Embryonic facial prominence (tissue), 1 donor: ENCODE measurements around the gene LILRB5.
"Not testable (repeated sequence)": the region's sequence is repeated elsewhere in the genome, so short reads cannot be mapped to it uniquely, and the experiment has no call there.

Source experiments
- DNase-seq: peaks from one replicate; pipeline ENCODE4 v3.0.0-alpha.2; 2016; ENCODE audit errors: extremely low spot score

Gene LILRB5

GRCh38 chr19:54277111-54277615 is 20.1 kb upstream of the LILRB5 start:
- DNase-seq: not testable (repeated sequence)

DNA sequence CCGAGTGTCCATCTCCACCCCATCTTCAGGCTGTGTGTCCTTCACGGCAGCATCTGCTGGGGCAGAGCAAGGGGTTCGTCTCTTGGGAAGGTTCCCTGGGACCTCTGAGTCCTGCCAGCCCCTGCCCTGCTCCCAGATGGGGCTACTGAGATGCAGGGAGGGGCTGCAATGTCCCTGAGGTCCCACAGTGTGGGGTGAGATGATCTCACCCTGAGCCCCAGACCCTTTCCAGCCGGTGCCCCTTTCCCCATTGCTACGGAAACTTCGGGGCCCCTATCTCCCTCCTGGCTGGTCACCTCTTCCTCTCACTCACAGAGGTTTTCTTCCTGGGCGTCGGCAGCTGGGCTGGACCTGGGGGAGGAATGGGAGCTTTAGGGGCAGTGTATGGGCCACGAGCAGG is 18.9 kb upstream of the LILRB5 start:
- no peak for DNase-seq

- DNase-seq: not testable (repeated sequence)
Measured at GRCh38 chr19:54274516-54274915, 17.4 kb upstream of the LILRB5 start.

GRCh38 chr19:54273821-54274220 is 16.7 kb upstream of the LILRB5 start:
- DNase-seq: no peak

- not testable (repeated sequence) for DNase-seq
Measured at GRCh38 chr19:54272181-54272580, 15.1 kb upstream of the LILRB5 start.

GRCh38 chr19:54271587-54271986 is 14.5 kb upstream of the LILRB5 start:
- DNase-seq: not testable (repeated sequence)

GRCh38 chr19:54271106-54271505 is 14.0 kb upstream of the LILRB5 start:
- DNase-seq: no peak

DNA sequence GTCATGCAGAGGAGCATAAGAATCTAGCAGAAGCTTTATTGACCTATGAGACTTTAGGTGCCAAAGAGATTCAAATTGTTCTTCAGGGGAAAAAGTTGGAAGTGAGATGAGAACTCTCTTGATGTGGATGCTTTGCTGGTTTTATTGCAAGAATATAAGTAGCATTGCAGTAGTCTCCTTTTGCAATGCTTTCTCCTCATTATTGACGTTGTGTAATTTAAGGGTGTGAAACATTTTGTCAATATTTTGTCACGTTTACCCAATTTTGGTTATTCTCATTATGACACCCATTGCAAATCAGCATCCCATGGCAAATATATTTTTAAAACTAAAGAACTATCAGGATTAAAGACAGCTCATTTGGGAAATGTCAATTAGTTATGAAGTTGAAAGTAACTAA is 11.9 kb upstream of the LILRB5 start:
- no peak for DNase-seq

DNA sequence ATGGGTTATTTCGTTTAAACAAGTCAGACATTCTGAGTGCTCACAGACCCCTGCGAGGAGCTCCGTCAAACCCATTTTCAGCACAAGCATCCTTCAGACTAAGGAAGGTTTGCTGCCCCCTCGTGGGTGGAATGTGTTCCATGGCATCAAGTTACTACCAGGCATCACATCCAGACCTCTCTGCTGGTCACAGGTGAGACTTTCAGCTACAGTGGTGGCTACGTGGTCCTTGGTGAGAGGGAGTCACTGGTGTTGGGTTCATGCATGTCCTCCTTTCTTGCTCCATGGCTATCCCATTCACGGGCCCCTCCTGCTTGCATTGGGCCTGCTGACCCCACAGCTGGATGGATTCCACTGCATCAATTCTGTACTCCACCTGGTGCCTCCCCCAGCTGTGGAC is 9.1 kb upstream of the LILRB5 start:
- no peak for DNase-seq

GRCh38 chr19:54262470-54262869 is 5.4 kb upstream of the LILRB5 start:
- DNase-seq: no peak

GRCh38 chr19:54262066-54262465 is 5.0 kb upstream of the LILRB5 start:
- DNase-seq: no peak

DNA sequence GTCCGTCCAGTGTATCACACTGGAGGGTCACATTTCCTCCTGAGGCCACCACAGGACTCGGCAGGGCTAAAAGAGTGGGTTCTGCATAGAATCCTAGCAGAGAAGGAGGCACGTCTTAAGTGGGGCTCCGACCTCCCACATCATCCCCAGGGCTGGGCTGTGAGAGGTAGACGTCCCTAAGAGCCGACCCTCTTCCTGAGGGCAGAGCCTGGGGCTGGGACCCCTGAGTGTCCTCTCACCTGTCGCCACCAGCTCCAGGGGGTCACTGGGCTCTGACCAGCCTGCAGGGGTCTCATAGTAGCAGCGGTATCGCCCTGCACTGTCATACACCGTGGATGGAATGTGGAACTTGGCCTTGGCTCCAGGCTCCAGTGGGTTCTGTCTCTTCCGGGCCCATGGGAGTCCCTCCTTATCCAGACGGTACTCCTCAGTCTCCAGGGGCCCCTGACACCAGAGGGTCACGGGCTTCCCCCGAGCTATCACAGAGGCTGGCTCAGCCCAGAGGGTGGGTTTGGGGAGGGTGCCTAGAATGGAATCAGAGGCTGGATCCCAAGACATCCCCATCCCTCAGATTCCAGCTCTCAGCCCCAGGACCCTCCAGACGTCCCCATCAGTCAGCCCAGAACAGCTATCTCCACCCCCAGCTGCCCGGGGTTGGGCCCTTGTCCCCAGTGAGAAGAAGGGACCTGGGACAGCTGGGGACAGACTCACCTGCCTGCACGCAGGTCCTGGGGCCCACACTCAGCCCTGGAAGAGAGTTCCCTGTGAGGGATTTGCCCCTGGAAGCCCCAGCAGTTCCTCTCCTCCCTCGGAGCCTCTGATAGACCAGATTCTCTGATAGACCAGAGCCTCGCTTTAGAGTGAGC is 590 bp downstream of the LILRB5 start:
- DNase-seq: no peak

- DNase-seq: no peak
Measured at GRCh38 chr19:54255105-54255775, 1.8 kb downstream of the LILRB5 start.

GRCh38 chr19:54254195-54254906 is 2.7 kb downstream of the LILRB5 start:
- no peak for DNase-seq

- DNase-seq: no peak
Measured at GRCh38 chr19:54253331-54254194, 3.5 kb downstream of the LILRB5 start.

- DNase-seq: no peak
Measured at GRCh38 chr19:54252845-54253244, 4.2 kb downstream of the LILRB5 start.

- no peak for DNase-seq
Measured at GRCh38 chr19:54252243-54252642, 4.8 kb downstream of the LILRB5 start.

DNA sequence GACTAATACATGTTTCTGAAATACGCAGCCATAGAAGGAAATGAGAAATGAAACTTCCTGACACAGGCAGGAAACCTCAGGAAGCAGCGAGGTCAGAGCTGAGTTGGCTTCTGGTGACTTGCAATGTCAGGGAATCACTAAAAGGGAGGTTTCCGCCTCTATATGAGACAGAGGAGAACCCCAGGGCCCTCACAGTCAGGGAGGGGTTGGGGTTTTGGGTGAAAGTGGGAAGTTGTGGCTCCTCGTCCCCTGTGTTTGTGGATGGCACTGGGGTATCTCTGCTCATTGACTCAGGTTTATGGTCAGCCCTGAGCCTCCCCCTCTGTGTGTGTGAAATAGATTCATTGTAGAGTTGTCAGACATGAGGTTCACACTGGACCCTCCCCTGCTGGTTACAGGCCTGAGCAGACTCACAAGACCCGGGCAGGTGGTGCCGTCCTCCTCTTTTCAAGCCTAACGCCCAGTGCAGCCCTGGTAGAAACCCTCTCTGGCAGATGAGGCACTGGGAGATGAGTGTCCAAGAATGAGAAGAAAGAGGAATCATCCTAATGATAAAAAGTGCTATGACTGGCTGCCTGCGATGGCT is 9.0 kb downstream of the LILRB5 start:
- DNase-seq: no peak

DNA sequence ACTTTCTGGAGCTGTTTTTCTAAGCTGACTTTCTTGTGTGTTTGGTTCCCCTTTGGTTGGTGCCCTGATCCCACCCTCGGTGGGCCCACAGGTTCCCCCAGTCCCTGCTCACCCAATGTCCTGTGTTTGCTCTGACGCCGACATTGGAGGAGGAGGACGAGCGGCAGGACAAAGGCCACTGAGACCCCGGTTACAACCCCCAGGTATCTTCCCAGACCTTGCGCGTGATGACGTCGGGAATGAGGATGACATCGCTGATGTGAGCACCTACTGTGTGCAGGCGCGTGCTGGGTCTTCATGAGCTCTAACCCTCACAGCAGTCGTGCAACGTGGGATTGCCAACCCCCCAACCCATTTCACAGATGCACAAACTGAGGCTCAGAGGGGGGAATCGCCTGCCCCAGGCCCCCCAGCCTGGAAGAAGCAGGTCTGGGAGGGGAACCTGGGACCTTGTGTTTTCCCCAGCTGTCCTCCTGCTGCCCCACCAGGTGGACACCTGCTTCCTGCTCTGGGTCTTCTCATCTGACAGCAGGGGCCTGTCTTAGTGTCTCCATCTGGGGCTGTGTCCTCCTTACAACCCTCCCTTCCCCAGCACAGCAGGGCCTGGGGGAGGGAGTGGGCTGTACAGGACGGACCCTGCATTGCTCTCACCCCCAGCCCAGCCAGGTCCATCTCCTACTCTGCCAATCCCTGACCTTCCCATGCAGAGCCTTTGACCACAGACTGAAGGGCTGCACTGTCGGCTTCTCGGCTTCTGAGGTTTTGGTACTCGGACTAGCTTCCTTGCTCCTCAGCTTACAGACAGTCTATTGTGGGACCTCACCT is 9.8 kb downstream of the LILRB5 start:
- DNase-seq: no peak

- no peak for DNase-seq
Measured at GRCh38 chr19:54245936-54246335, 11.1 kb downstream of the LILRB5 start.
